GM10266 (cell line): ENCODE measurements around the gene VSIG4.

Experiments
- DNase-seq: peaks from one replicate; pipeline ENCODE4 v3.0.0; 2012; ENCODE audit errors: extremely low spot score
- CTCF ChIP-seq: IDR thresholded peaks from 2 replicates; pipeline ENCODE4 v1.5.1; 2012; ENCODE audit warnings: mild to moderate bottlenecking, low read depth; ENCODE audit not compliant: control insufficient read depth, insufficient read depth; ENCODE audit errors: missing control alignments

The VSIG4 gene

GRCh38 chrX:66042307-66043077, 2.6 kb upstream of the VSIG4 start:
- TF ChIP-seq CTCF = no peak
- no peak for DNase-seq

- no peak for TF ChIP-seq CTCF
- DNase-seq = no peak
Observed at GRCh38 chrX:66038115-66038514, 1.8 kb downstream of the VSIG4 start.

GRCh38 chrX:66036231-66036630, 3.6 kb downstream of the VSIG4 start:
- no peak for DNase-seq
- TF ChIP-seq CTCF = no peak

DNA sequence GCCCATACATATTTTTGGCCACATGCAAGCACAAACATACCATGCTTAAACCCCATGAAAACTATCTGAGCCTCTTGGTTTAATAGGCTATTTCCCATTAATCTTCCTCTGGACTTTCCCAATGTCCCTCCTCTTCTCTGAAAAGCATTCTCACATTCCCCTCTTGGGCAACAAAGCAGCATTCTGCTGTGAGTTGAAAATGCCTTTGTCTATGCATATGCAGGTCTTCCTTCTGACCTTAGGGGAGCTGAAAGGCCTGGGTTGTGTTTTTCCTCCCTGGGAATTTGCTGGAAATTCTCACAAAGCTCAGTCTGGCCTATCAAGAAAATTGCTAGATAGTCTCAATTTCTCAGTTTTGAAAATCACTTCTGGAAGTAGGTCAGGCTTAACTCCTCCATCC, 4.2 kb downstream of the VSIG4 start:
- no peak for TF ChIP-seq CTCF
- no peak for DNase-seq

- peak; percentile 51 for TF ChIP-seq CTCF
- peak; percentile 9 for DNase-seq
Observed at GRCh38 chrX:66030505-66031317, 9.2 kb downstream of the VSIG4 start.

DNA sequence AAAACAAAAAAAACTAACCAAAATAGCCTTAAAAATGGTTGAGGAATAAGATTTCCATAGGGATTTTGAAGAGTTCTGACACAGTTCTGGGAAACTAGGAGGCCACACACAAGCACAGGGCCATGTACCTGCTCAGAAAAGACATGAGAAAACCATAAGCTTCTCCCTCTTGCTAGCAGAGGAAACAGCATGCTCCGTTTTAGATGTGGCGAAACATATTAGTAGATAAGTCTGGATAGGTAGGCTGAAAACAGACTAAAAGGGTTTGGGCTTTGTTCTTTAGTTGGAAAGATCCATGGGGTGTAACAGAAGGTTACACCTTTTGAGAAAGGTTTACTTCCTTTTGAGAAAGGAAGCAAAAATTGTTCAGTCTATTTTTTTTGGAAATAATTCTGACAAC, 10.9 kb downstream of the VSIG4 start:
- TF ChIP-seq CTCF = no peak
- DNase-seq = no peak

- no peak for TF ChIP-seq CTCF
Observed at GRCh38 chrX:66024570-66024969, 15.3 kb downstream of the VSIG4 start.

More at GRCh38 chrX:66024570-66024969, 15.3 kb downstream of the VSIG4 start:
- no peak for DNase-seq
